HG03457 (cell line): ENCODE results near the gene ARVCF.

Source experiments
- ATAC-seq: cut with Tn5 transposase; IDR thresholded peaks from one replicate; pipeline ENCODE4 v1.9.1; 2021; ENCODE audit warnings: moderate number of reproducible peaks; ENCODE audit not compliant: unreplicated experiment

The ARVCF gene

GRCh38 chr22:19987394-19988306 lies 29.0 kb downstream of the ARVCF start:
- ATAC-seq = no peak

- no peak for ATAC-seq
These were observed 29.9 kb downstream of the ARVCF start for GRCh38 chr22:19986410-19987341.

- no peak for ATAC-seq
These were observed 30.6 kb downstream of the ARVCF start for GRCh38 chr22:19986011-19986409.

GRCh38 chr22:19984851-19985811 lies 31.5 kb downstream of the ARVCF start:
- ATAC-seq = no peak

GRCh38 chr22:19984201-19984753 lies 32.3 kb downstream of the ARVCF start:
- ATAC-seq = no peak

- ATAC-seq = no peak
These were observed 32.9 kb downstream of the ARVCF start for GRCh38 chr22:19983741-19984140.

GRCh38 chr22:19982991-19983578 lies 33.5 kb downstream of the ARVCF start:
- ATAC-seq = no peak

- ATAC-seq = no peak
These were observed 34.4 kb downstream of the ARVCF start for GRCh38 chr22:19981961-19982920.

- no peak for ATAC-seq
These were observed 35.3 kb downstream of the ARVCF start for GRCh38 chr22:19981171-19981960.

- no peak for ATAC-seq
These were observed 35.9 kb downstream of the ARVCF start for GRCh38 chr22:19980766-19981165.

- ATAC-seq = no peak
These were observed 36.7 kb downstream of the ARVCF start for GRCh38 chr22:19979712-19980493.

GRCh38 chr22:19978748-19979147 lies 37.9 kb downstream of the ARVCF start:
- ATAC-seq = no peak

- no peak for ATAC-seq
These were observed 39.1 kb downstream of the ARVCF start for GRCh38 chr22:19977296-19978243.

GRCh38 chr22:19976671-19977070 lies 40.0 kb downstream of the ARVCF start:
- ATAC-seq = no peak

- ATAC-seq = no peak
These were observed 41.0 kb downstream of the ARVCF start for GRCh38 chr22:19975707-19976035.
